Liver (tissue), 9 donors: ENCODE data around the gene CYP3A5. TPM values are rescaled to one million over a fixed set of nuclear protein-coding genes. Genes with fewer than 3 reads are reported as not detected.

Source experiments
- DNase-seq: peaks from one replicate; pipeline ENCODE4 v3.0.0-alpha.2; 2017; ENCODE audit warnings: low spot score
- H3K27ac ChIP-seq, 2 donors: one replicate each; pipeline ENCODE4 v1.7.0; 2013; ENCODE audit warnings: inconsistent platforms in 2 of 2, low read length in 2 of 2, control low read depth in 1 of 2, low read depth in 1 of 2, mild to moderate bottlenecking in 1 of 2
- H3K27me3 ChIP-seq, 4 donors: one replicate each; pipeline versions ENCODE4 v1.6.1 to v1.7.0; 2013; ENCODE audit warnings: low read length in 3 of 4, inconsistent platforms in 1 of 4, mild to moderate bottlenecking in 1 of 4, moderate library complexity in 1 of 4; ENCODE audit not compliant: control insufficient read depth in 4 of 4, insufficient read depth in 4 of 4
- H3K36me3 ChIP-seq, 4 donors: one replicate each; pipeline versions ENCODE4 v1.6.1 to v1.7.0; 2013; ENCODE audit warnings: low read length in 3 of 4, mild to moderate bottlenecking in 3 of 4, low read depth in 1 of 4, moderate library complexity in 1 of 4; ENCODE audit not compliant: control insufficient read depth in 4 of 4, insufficient read depth in 3 of 4
- H3K4me1 ChIP-seq, 4 donors: one replicate each; pipeline versions ENCODE4 v1.6.1 to v1.7.0; 2013; ENCODE audit warnings: low read length in 3 of 4, mild to moderate bottlenecking in 3 of 4, moderate library complexity in 1 of 4; ENCODE audit not compliant: control insufficient read depth in 4 of 4, insufficient read depth in 4 of 4
- H3K4me3 ChIP-seq, 3 donors: one replicate each; pipeline versions ENCODE4 v1.6.1 to v1.7.0; 2013; ENCODE audit warnings: low read length in 3 of 3, control low read depth in 1 of 3, low read depth in 1 of 3, mild to moderate bottlenecking in 1 of 3
- H3K9ac ChIP-seq, 2 donors: one replicate each; pipeline ENCODE4 v1.7.0; 2013; ENCODE audit warnings: low read length in 2 of 2, mild to moderate bottlenecking in 2 of 2, moderate library complexity in 2 of 2, control low read depth in 1 of 2, low read depth in 1 of 2
- H3K9me3 ChIP-seq, 4 donors: one replicate each; pipeline versions ENCODE4 v1.6.1 to v1.7.0; 2013; ENCODE audit warnings: low read length in 3 of 4; ENCODE audit not compliant: control insufficient read depth in 4 of 4
- EGR1 ChIP-seq, 2 donors: IDR thresholded peaks; 2 replicates each; pipeline ENCODE4 v1.6.1; 2016 to 2018; ENCODE audit warnings: antibody characterized with exemption in 2 of 2, low read depth in 2 of 2
- FOXA2 ChIP-seq: IDR thresholded peaks from 2 replicates; pipeline ENCODE4 v1.6.1; 2016; ENCODE audit warnings: antibody characterized with exemption
- GABPA ChIP-seq, 2 donors: IDR thresholded peaks in 1 of 2; conservative IDR thresholded peaks in 1 of 2; 2 replicates each; pipeline ENCODE4 v1.6.1; 2016; ENCODE audit warnings: antibody characterized with exemption in 2 of 2, mild to moderate bottlenecking in 1 of 2, moderate library complexity in 1 of 2
- HNF4G ChIP-seq: IDR thresholded peaks from 2 replicates; pipeline ENCODE4 v1.6.1; 2016; ENCODE audit warnings: antibody characterized with exemption
- JUND ChIP-seq, 2 donors: IDR thresholded peaks; 2 replicates each; pipeline ENCODE4 v1.6.1; 2016; ENCODE audit warnings: antibody characterized with exemption in 2 of 2
- NR2F2 ChIP-seq: IDR thresholded peaks from 2 replicates; pipeline ENCODE4 v1.6.1; 2016; ENCODE audit warnings: antibody characterized with exemption
- RAD21 ChIP-seq, 2 donors: IDR thresholded peaks; 2 replicates each; pipeline ENCODE4 v1.6.1; 2016; ENCODE audit warnings: antibody characterized with exemption in 2 of 2, mild to moderate bottlenecking in 2 of 2
- RXRA ChIP-seq, 2 donors: IDR thresholded peaks; 2 replicates each; pipeline ENCODE4 v1.6.1; 2017 to 2018; ENCODE audit warnings: antibody characterized with exemption in 2 of 2, mild to moderate bottlenecking in 1 of 2
- SP1 ChIP-seq: IDR thresholded peaks from 2 replicates; pipeline ENCODE4 v1.6.1; 2018; ENCODE audit warnings: antibody characterized with exemption, mild to moderate bottlenecking
- TAF1 ChIP-seq: conservative IDR thresholded peaks from 2 replicates; pipeline ENCODE4 v1.6.1; 2016; ENCODE audit warnings: antibody characterized with exemption, mild to moderate bottlenecking
- WGBS: extraction: QIAGEN DNeasy Blood & Tissue Kit; methylation state at CpG from one replicate; pipeline ENCODE4 v1.1.7; 2013; 5-methylcytosine and 5-hydroxymethylcytosine counted together
- polyA plus RNA-seq, 2 donors: library from polyadenylated mRNA; stranded (reverse) in 1 of 2; unstranded in 1 of 2; fragments of 200-250 nt in 1 of 2; fragments of >200 nt in 1 of 2; fragmentation: Nextera tagmentation in 1 of 2; extraction: Ambion mirVana in 1 of 2; gene quantifications; one replicate each; pipeline versions ENCODE4 v1.2.1 to v1.2.3, GENCODE V29; 2013 to 2015
- total RNA-seq, 2 donors: library from RNA; depleted of rRNA; stranded (reverse); fragments of >200 nt; gene quantifications; one replicate each; pipeline ENCODE4 v1.2.3, GENCODE V29; 2014
- TF ChIP-seq, protein P1 (sequence below): IDR thresholded peaks from 2 replicates; pipeline ENCODE4 v1.6.1; 2016; ENCODE audit warnings: antibody characterized with exemption, mild to moderate bottlenecking
- TF ChIP-seq, protein P2 (sequence below): IDR thresholded peaks from 2 replicates; pipeline ENCODE4 v1.6.1; 2016; ENCODE audit warnings: antibody characterized with exemption
- TF ChIP-seq, protein P3 (sequence below): fragments of 150-350 bp; IDR thresholded peaks from 2 replicates; pipeline ENCODE4 v1.5.1; 2017; ENCODE audit warnings: improper control_type of control experiment, low read depth, low read length; ENCODE audit not compliant: missing input control
- TF ChIP-seq, protein P4 (sequence below): IDR thresholded peaks from 2 replicates; pipeline ENCODE4 v1.6.1; 2016; ENCODE audit warnings: antibody characterized with exemption
- TF ChIP-seq, protein P5 (sequence below): IDR thresholded peaks from 2 replicates; pipeline ENCODE4 v1.6.1; 2016; ENCODE audit warnings: antibody characterized with exemption
- donor health status: healthy.
- donor health status: healthy.
- donor health status: healthy.
- donor health status: healthy.
- donor health status: healthy.

CYP3A5 gene
- total and polyA plus RNA-seq, 4 donors, result 21.9 to 1,413 (median 717) TPM

DNA sequence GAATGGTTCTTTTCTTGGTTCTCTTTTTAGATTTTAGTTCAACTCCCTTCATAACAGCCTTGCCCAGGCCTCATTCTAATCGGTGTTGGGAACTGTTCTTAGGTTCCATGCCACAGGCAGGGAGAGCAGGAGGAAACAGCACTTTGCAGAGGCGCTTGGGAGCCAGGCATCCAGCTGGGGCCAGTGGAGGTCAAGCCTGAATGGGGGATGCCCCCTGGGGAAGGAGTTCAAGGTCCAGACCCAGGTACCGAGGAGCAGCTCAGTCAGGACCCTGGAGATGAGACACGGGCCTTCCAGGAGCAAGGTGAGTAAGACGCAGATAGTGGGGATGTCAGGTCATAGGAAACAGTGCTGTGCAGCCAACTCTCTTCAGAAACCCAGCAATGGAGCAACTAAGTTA lies 58.5 kb downstream of the CYP3A5 start (continued):
- TF ChIP-seq, protein P1, sequence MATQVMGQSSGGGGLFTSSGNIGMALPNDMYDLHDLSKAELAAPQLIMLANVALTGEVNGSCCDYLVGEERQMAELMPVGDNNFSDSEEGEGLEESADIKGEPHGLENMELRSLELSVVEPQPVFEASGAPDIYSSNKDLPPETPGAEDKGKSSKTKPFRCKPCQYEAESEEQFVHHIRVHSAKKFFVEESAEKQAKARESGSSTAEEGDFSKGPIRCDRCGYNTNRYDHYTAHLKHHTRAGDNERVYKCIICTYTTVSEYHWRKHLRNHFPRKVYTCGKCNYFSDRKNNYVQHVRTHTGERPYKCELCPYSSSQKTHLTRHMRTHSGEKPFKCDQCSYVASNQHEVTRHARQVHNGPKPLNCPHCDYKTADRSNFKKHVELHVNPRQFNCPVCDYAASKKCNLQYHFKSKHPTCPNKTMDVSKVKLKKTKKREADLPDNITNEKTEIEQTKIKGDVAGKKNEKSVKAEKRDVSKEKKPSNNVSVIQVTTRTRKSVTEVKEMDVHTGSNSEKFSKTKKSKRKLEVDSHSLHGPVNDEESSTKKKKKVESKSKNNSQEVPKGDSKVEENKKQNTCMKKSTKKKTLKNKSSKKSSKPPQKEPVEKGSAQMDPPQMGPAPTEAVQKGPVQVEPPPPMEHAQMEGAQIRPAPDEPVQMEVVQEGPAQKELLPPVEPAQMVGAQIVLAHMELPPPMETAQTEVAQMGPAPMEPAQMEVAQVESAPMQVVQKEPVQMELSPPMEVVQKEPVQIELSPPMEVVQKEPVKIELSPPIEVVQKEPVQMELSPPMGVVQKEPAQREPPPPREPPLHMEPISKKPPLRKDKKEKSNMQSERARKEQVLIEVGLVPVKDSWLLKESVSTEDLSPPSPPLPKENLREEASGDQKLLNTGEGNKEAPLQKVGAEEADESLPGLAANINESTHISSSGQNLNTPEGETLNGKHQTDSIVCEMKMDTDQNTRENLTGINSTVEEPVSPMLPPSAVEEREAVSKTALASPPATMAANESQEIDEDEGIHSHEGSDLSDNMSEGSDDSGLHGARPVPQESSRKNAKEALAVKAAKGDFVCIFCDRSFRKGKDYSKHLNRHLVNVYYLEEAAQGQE, result no peak
- TF ChIP-seq, protein P2, sequence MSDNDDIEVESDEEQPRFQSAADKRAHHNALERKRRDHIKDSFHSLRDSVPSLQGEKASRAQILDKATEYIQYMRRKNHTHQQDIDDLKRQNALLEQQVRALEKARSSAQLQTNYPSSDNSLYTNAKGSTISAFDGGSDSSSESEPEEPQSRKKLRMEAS, result no peak

DNA sequence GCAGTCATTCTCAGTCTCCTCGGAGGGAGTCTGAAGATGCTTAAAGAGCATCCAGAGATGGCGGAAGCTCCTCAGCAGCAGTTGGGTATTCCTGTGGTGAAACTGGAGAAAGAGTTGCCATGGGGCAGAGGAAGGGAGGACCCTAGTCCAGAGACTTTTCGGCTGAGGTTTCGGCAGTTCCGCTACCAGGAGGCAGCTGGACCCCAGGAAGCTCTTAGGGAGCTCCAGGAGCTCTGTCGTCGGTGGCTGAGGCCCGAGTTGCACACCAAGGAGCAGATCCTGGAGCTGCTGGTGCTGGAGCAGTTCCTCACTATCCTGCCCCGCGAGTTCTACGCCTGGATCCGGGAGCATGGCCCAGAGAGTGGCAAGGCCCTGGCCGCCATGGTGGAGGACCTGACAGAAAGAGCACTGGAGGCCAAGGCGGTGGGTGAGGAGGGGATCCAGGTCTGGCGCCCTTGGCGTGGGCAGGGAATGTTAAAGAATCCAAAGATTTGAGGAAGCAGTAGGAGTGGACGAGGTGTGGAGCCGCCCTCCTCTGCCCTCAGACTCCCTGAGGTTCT lies 60.1 kb downstream of the CYP3A5 start:
- no peak for DNase-seq
- Histone ChIP-seq H3K36me3 (peaks cover 6 to 53% (median 43%) of the 10 kb centered on the region in 4 donors), H3K4me1 (peaks cover 2 to 17% (median 8%) of the 10 kb centered on the region in 4 donors), H3K27ac (no peak overlapping the region), H3K9me3 (no peaks in the 10 kb centered on the region), H3K9ac (no peak overlapping the region), H3K4me3 (no peak overlapping the region), H3K27me3 (no peaks in the 10 kb centered on the region)
- no peak for TF ChIP-seq TAF1
- TF ChIP-seq RXRA (IDR thresholded peaks at IDR 0.05), result no peak
- TF ChIP-seq, protein P3, sequence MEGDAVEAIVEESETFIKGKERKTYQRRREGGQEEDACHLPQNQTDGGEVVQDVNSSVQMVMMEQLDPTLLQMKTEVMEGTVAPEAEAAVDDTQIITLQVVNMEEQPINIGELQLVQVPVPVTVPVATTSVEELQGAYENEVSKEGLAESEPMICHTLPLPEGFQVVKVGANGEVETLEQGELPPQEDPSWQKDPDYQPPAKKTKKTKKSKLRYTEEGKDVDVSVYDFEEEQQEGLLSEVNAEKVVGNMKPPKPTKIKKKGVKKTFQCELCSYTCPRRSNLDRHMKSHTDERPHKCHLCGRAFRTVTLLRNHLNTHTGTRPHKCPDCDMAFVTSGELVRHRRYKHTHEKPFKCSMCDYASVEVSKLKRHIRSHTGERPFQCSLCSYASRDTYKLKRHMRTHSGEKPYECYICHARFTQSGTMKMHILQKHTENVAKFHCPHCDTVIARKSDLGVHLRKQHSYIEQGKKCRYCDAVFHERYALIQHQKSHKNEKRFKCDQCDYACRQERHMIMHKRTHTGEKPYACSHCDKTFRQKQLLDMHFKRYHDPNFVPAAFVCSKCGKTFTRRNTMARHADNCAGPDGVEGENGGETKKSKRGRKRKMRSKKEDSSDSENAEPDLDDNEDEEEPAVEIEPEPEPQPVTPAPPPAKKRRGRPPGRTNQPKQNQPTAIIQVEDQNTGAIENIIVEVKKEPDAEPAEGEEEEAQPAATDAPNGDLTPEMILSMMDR, result no peak
- TF ChIP-seq FOXA2, result no peak
- TF ChIP-seq JUND (IDR thresholded peaks at IDR 0.05), result no peak
- TF ChIP-seq, protein P4, sequence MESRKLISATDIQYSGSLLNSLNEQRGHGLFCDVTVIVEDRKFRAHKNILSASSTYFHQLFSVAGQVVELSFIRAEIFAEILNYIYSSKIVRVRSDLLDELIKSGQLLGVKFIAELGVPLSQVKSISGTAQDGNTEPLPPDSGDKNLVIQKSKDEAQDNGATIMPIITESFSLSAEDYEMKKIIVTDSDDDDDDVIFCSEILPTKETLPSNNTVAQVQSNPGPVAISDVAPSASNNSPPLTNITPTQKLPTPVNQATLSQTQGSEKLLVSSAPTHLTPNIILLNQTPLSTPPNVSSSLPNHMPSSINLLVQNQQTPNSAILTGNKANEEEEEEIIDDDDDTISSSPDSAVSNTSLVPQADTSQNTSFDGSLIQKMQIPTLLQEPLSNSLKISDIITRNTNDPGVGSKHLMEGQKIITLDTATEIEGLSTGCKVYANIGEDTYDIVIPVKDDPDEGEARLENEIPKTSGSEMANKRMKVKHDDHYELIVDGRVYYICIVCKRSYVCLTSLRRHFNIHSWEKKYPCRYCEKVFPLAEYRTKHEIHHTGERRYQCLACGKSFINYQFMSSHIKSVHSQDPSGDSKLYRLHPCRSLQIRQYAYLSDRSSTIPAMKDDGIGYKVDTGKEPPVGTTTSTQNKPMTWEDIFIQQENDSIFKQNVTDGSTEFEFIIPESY, result no peak
- no peak for TF ChIP-seq NR2F2
- no peak for TF ChIP-seq RAD21 (IDR thresholded peaks at IDR 0.05)
- TF ChIP-seq GABPA (IDR thresholded peaks at IDR 0.05 in 1 of 2, conservative IDR thresholded peaks at IDR 0.05 in 1 of 2), result no peak
- TF ChIP-seq, protein P1, result no peak
- TF ChIP-seq, protein P5, sequence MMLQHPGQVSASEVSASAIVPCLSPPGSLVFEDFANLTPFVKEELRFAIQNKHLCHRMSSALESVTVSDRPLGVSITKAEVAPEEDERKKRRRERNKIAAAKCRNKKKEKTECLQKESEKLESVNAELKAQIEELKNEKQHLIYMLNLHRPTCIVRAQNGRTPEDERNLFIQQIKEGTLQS, result no peak
- no peak for TF ChIP-seq SP1
- no peak for TF ChIP-seq EGR1 (IDR thresholded peaks at IDR 0.05; ENCODE audit: low read depth in 2 of 2)
- no peak for TF ChIP-seq HNF4G
- 96% methylated on average over 18 of the region's 18 CpGs for WGBS
